Mucosa of descending colon (tissue), 3 donors: ENCODE data around the gene RIC8A. TPM values are rescaled to one million over a fixed set of nuclear protein-coding genes. Genes with fewer than 3 reads are reported as not detected.
A peak's percentile ranks its signal among the peaks of the same experiment; 100 is the strongest.
"Not testable (repeated sequence)": the region's sequence is repeated elsewhere in the genome, so short reads cannot be mapped to it uniquely, and the experiment has no call there.

ENCODE experiments used
- ATAC-seq: fragments of 200-7000 bp; cut with Tn5 transposase; one replicate; pipeline ENCODE4 v1.9.1; 2020; ENCODE audit warnings: mild to moderate bottlenecking, moderate library complexity
- DNase-seq, 3 donors: peaks; one replicate each; pipeline ENCODE4 v3.0.0-alpha.2; 2020
- H3K36me3 ChIP-seq: fragments of 200-600 bp; one replicate; pipeline ENCODE4 v1.8.0; 2021; ENCODE audit warnings: low read depth, mild to moderate bottlenecking
- H3K4me1 ChIP-seq: fragments of 200-600 bp; one replicate; pipeline ENCODE4 v1.8.0; 2021; ENCODE audit warnings: low read depth, mild to moderate bottlenecking
- H3K4me3 ChIP-seq: fragments of 200-600 bp; one replicate; pipeline ENCODE4 v1.8.0; 2021; ENCODE audit warnings: mild to moderate bottlenecking
- H3K9me3 ChIP-seq: fragments of 200-600 bp; one replicate; pipeline ENCODE4 v1.8.0; 2021; ENCODE audit warnings: mild to moderate bottlenecking
- CTCF ChIP-seq: fragments of 200-600 bp; IDR thresholded peaks from one replicate; pipeline ENCODE4 v1.8.0; 2022; ENCODE audit warnings: antibody characterized with exemption, mild to moderate bottlenecking
- intact Hi-C, 2 donors: fragments of 100-400 bp; cut with DNase I in 1 of 2; cut with micrococcal nuclease in 1 of 2; formaldehyde crosslinking; loops; one replicate each; pipeline versions ENCODE4 v1.11.0 to v1.11.1; 2022; cut with DNase I, micrococcal nuclease
- long read RNA-seq, 2 donors: library from polyadenylated mRNA; unstranded; transcript quantifications; one replicate each; pipeline ENCODE4 v2.0.0, GENCODE V29; 2019 to 2021
- total RNA-seq, 3 donors: library from RNA; stranded (reverse); fragmentation: NEBNext Ultra II Directional in 2 of 3; extraction: Animal tissue kit (Norgen Biotek cat#: 25700) in 2 of 3; gene quantifications; one replicate each; pipeline versions ENCODE4 v1.2.1 to v1.2.4, GENCODE V29; 2021 to 2023
- donor health status: DM: no; HTN: no; CAD: no; lungs with moderate emphysema.
- donor health status: DM: no; HTN: no; CAD: no.
- donor health status: DM: no; HTN: yes; CAD: no.

Gene RIC8A
- 10 to 100 TPM; 75.1 to 93.1 (median 82.2) TPM for total RNA-seq
- long read RNA-seq, donor 1, transcript RIC8A-203 (10 exons, 3,703 nt) = major isoform, 123 of 182 reads
- long read RNA-seq, donor 1, partial matches to known transcripts = 15 of 182 reads
- long read RNA-seq, donor 1, other reads (novel, unspliced or antisense) = 40 of 182 reads
- long read RNA-seq, donor 2, transcript RIC8A-203 (10 exons, 3,703 nt) = major isoform, 34 of 48 reads
- long read RNA-seq, donor 2, partial matches to known transcripts = 2 of 48 reads
- long read RNA-seq, donor 2, other reads (novel, unspliced or antisense) = 9 of 48 reads

- ATAC-seq (peak; percentile 89), DNase-seq (peak; percentile 97 to 99 (median 98))
- peaks cover 5% of the 10 kb centered on the region for H3K36me3 ChIP-seq
- peak; percentile 18 for TF ChIP-seq CTCF
- H3K4me3 ChIP-seq = peak within 1 kb of the TSS; percentile 62
- no peaks in the 10 kb centered on the region for H3K9me3 ChIP-seq
- peaks cover 21% of the 10 kb centered on the region for H3K4me1 ChIP-seq
- intact Hi-C loops = no loop called here
Observed at GRCh38 chr11:207208-207862, at the start of gene RIC8A, which contains the start of gene BET1L. RIC8A (plus strand) TSS chr11:207708; CDS start chr11:208855, 1,147 bp downstream. BET1L (minus strand) TSS chr11:207399; CDS start chr11:207321, 78 bp downstream.

- H3K4me1 ChIP-seq, H3K9me3 ChIP-seq, ATAC-seq, H3K4me3 ChIP-seq, H3K36me3 ChIP-seq, DNase-seq, intact Hi-C loops: not testable (repeated sequence)
Observed at GRCh38 chr11:180242-180641, 27.3 kb upstream of the RIC8A start.

- H3K36me3 ChIP-seq, H3K4me3 ChIP-seq, H3K9me3 ChIP-seq, H3K4me1 ChIP-seq, intact Hi-C loops: not testable (repeated sequence)
- DNase-seq (peak; percentile 11 to 48 (median 21)), ATAC-seq (peak; percentile 45)
Observed at GRCh38 chr11:189200-189783, 18.2 kb upstream of the RIC8A start.

- H3K36me3 ChIP-seq, H3K9me3 ChIP-seq, intact Hi-C loops, H3K4me1 ChIP-seq, H3K4me3 ChIP-seq: not testable (repeated sequence)
- ATAC-seq = peak; percentile 85
- peak; percentile 22 to 64 (median 39) for DNase-seq
Observed at GRCh38 chr11:189843-190311, 17.6 kb upstream of the RIC8A start.

GRCh38 chr11:190546-190945, 17.0 kb upstream of the RIC8A start:
- intact Hi-C loops, H3K9me3 ChIP-seq, ATAC-seq, H3K36me3 ChIP-seq, H3K4me3 ChIP-seq, H3K4me1 ChIP-seq: not testable (repeated sequence)
- DNase-seq = peak in 1 of 3 donors; percentile 12

GRCh38 chr11:191490-192478, 15.7 kb upstream of the RIC8A start:
- ATAC-seq (peak; percentile 68), DNase-seq (peak in 2 of 3 donors; percentile 38 to 53)

GRCh38 chr11:192674-193128, 14.8 kb upstream of the RIC8A start, which contains the start of gene SCGB1C1:
SCGB1C1 (plus strand) TSS chr11:193078; CDS start chr11:193100, 22 bp downstream.
- H3K4me3 ChIP-seq, H3K36me3 ChIP-seq, H3K9me3 ChIP-seq, intact Hi-C loops, DNase-seq, H3K4me1 ChIP-seq, ATAC-seq: not testable (repeated sequence)

More at GRCh38 chr11:191490-192478, 15.7 kb upstream of the RIC8A start:
- H3K4me3 ChIP-seq, intact Hi-C loops, H3K9me3 ChIP-seq, H3K4me1 ChIP-seq, H3K36me3 ChIP-seq: not testable (repeated sequence)
- TF ChIP-seq CTCF = peak; percentile 29

- H3K4me1 ChIP-seq, H3K4me3 ChIP-seq, ATAC-seq, H3K36me3 ChIP-seq, intact Hi-C loops, H3K9me3 ChIP-seq: not testable (repeated sequence)
- peak in 2 of 3 donors; percentile 18 to 31 for DNase-seq
Observed at GRCh38 chr11:193481-193880, 14.0 kb upstream of the RIC8A start.
